Natural killer cell treated with Interleukin-12 subunit alpha and Interleukin-12 subunit beta and Interleukin-15 and Interleukin-18, amount 100 ng/mL, for 72 hours (primary cell): ENCODE results near the gene FPR2. TPM values are rescaled to one million over a fixed set of nuclear protein-coding genes. Genes with fewer than 3 reads are reported as not detected.
"Not testable (repeated sequence)": the region's sequence is repeated elsewhere in the genome, so short reads cannot be mapped to it uniquely, and the experiment has no call there.

Experiments
- ATAC-seq, 2 donors: fragments of 150-1000 bp; cut with Tn5 transposase in 1 of 2; sonication (Bioruptor Pico), chemical (Tn5 transposase) in 1 of 2; 2 replicates each; pipeline ENCODE4 v1.10.0; 2021
- DNase-seq: peaks from one replicate; pipeline ENCODE4 v3.0.0; 2022; ENCODE audit warnings: low spot score
- H3K27ac Mint-ChIP-seq, 2 donors: 1 replicate in 1 of 2; 2 replicates in 1 of 2; pipeline ENCODE4 v1.8.0; 2022; ENCODE audit warnings: mixed read lengths in 2 of 2, mild to moderate bottlenecking in 1 of 2, moderate library complexity in 1 of 2
- H3K27me3 Mint-ChIP-seq, 2 donors: 1 replicate in 1 of 2; 2 replicates in 1 of 2; pipeline ENCODE4 v1.8.0; 2022; ENCODE audit warnings: mixed read lengths in 2 of 2
- H3K36me3 Mint-ChIP-seq: one replicate; pipeline ENCODE4 v1.8.0; 2022; ENCODE audit warnings: mixed read lengths
- H3K4me1 Mint-ChIP-seq, 2 donors: 1 replicate in 1 of 2; 2 replicates in 1 of 2; pipeline ENCODE4 v1.8.0; 2022; ENCODE audit warnings: low read depth in 2 of 2, mixed read lengths in 2 of 2, mild to moderate bottlenecking in 1 of 2
- H3K4me3 Mint-ChIP-seq: one replicate; pipeline ENCODE4 v1.8.0; 2022; ENCODE audit warnings: mixed read lengths
- H3K9me3 Mint-ChIP-seq: 2 replicates; pipeline ENCODE4 v1.8.0; 2022; ENCODE audit warnings: mixed read lengths
- total RNA-seq, 2 donors: library from RNA; stranded (reverse); gene quantifications; one replicate each; pipeline ENCODE4 v1.2.3, GENCODE V29; 2022

Gene FPR2
- total RNA-seq, 2 donors from 2014 or later, result 0.31 to 0.56 TPM

DNA sequence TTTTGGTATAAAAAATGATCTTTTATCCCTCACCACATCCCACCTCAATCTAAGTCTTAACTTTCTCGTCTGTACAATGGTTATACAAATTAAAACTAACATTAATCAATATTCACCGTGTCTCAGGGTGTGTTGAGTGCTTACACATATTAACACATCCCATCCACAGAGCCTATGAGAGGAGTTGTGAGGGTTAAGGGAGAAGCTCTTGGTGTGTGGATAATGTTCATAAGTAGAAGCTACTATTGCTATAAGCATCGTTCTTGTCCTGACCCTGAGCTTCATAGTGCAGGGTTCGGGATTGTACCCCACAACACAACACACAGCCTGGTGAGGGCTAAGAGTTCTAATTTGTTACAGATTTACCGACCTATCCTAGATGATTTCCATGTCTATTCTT is 36.5 kb downstream of the FPR2 start:
- DNase-seq (no peak), ATAC-seq (no peak)
- Mint-ChIP-seq H3K36me3 (no peaks in the 10 kb centered on the region), H3K4me1 (no peaks in the 10 kb centered on the region), H3K4me3 (no peak overlapping the region), H3K27me3 (peaks cover 0 to 15% of the 10 kb centered on the region in 2 donors), H3K9me3 (peaks cover 3% of the 10 kb centered on the region), H3K27ac (no peak overlapping the region)

DNA sequence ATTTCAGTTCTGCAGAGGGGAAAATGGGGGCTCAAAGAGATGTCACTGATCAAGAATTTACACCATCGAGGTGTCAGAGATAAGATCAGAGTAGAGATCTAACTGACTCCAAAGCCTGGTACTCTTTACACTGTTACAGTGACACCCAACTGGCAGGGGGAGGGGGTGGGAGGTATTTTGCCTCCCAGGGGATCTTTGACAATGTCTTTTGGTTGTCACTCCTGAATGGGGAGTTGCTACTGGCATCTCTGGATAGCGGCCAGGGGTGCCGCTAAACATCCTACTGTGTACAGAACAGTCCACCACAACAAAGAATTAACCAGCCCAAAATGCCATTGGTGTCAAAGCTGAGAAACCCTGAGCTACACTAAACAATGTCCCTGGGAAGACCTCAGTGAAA is 37.1 kb downstream of the FPR2 start:
- H3K36me3 Mint-ChIP-seq, result no peaks in the 10 kb centered on the region

DNA sequence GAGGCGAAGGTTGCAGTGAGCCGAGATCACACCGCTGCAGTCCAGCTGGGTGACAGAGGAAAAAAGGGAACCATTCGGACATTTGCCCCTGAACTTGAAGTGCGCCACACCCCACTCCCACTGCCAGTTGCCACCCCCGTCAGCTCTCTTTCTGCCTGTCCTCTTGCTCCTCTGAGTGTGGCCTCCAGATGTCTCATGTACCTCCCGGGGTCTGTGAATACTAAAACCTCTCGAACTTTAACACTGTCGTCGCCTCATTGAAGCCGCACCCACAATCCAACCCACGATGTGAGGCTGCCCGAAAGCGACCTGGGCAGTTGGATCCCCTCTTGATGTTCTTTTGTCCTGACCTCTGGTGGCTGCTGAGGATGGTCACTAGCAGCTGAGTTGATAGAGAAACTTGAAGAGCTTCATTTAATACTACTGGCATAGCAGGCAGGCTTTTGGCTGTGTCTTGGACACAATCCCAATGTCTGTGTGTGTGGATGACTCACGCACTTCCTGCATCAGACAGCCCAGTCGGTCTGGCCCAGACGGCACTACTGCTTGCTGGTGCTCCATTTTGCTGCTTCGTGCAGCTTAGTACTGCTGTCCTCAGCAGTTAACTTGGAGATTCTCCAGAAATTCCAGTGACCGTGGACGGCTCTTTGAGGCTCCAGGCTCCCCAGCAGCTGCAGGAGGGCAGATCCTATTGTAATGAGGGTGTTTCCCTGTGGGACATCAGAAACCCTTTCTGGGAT is 38.2 kb downstream of the FPR2 start:
- Mint-ChIP-seq H3K9me3 (peaks cover 3% of the 10 kb centered on the region), H3K27me3 (peaks cover 0 to 13% of the 10 kb centered on the region in 2 donors), H3K27ac (no peak overlapping the region), H3K4me1 (no peaks in the 10 kb centered on the region), H3K4me3 (no peak overlapping the region), H3K36me3 (no peaks in the 10 kb centered on the region)
- ATAC-seq (peak in 1 of 2 donors; percentile 17), DNase-seq (no peak)

More for the DNA sequence above, 37.1 kb downstream of the FPR2 start:
- H3K4me3 Mint-ChIP-seq, result no peak overlapping the region
- H3K27ac Mint-ChIP-seq, result no peak overlapping the region
- no peak for DNase-seq
- no peak for ATAC-seq
- peaks cover 3% of the 10 kb centered on the region for H3K9me3 Mint-ChIP-seq
- no peaks in the 10 kb centered on the region for H3K4me1 Mint-ChIP-seq
- H3K27me3 Mint-ChIP-seq, result peaks cover 0 to 15% of the 10 kb centered on the region in 2 donors

DNA sequence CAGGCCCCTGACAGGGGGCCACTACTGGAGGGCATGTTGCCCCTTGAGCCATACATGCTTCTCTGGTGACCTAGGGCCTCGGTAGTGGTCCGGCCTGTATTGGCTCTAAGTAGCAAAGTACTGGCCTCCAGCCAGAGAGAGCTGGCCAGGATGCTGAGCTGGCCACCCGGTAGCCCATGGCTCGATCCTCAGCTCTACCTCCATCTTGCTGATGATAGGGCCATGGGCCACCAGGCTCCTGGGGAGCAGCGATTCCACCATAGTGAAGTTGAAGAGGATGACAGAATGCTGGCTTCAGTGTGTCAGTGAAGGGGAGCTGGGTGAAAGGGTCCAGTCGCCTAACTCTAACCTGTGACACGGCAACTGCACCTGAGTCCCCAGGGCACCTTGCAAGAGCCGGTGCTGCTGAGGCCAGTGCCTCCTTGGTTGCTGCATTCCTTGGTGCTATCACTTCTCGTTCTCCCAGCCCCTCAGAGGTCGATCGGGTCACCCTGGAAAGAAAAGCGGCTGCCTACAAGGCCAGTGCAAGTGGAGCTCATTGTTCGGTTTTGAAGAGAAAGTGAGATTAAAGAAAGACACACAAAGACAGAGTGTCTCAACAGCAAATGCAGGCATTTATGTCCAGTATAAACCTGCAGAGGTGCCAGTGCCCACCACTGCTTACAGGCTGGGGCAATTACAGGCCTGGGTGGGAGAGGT is 38.9 kb downstream of the FPR2 start:
- no peaks in the 10 kb centered on the region for H3K4me1 Mint-ChIP-seq
- no peak overlapping the region for H3K4me3 Mint-ChIP-seq
- peaks cover 3% of the 10 kb centered on the region for H3K9me3 Mint-ChIP-seq
- no peak overlapping the region for H3K27ac Mint-ChIP-seq
- DNase-seq (no peak), ATAC-seq (peak in 1 of 2 donors; percentile 13)
- peaks cover 0 to 13% of the 10 kb centered on the region in 2 donors for H3K27me3 Mint-ChIP-seq
- H3K36me3 Mint-ChIP-seq, result no peaks in the 10 kb centered on the region

- Mint-ChIP-seq H3K27ac (no peak overlapping the region), H3K4me1 (no peaks in the 10 kb centered on the region), H3K36me3 (no peaks in the 10 kb centered on the region), H3K4me3 (no peak overlapping the region), H3K9me3 (peaks cover 3% of the 10 kb centered on the region), H3K27me3 (peaks cover 0 to 13% of the 10 kb centered on the region in 2 donors)
- no peak for DNase-seq
- no peak for ATAC-seq
Measured at GRCh38 chr19:51800473-51801244, 39.7 kb downstream of the FPR2 start.

- no peaks in the 10 kb centered on the region for H3K36me3 Mint-ChIP-seq
- peaks cover 7 to 11% of the 10 kb centered on the region in 2 donors for H3K4me1 Mint-ChIP-seq
- ATAC-seq (no peak), DNase-seq (no peak)
- H3K9me3 Mint-ChIP-seq, result no peaks in the 10 kb centered on the region
- H3K27me3 Mint-ChIP-seq, result peaks cover 0 to 2% of the 10 kb centered on the region in 2 donors
- no peak overlapping the region for H3K27ac Mint-ChIP-seq
- no peak overlapping the region for H3K4me3 Mint-ChIP-seq
Measured at GRCh38 chr19:51802775-51803174, 41.8 kb downstream of the FPR2 start.

DNA sequence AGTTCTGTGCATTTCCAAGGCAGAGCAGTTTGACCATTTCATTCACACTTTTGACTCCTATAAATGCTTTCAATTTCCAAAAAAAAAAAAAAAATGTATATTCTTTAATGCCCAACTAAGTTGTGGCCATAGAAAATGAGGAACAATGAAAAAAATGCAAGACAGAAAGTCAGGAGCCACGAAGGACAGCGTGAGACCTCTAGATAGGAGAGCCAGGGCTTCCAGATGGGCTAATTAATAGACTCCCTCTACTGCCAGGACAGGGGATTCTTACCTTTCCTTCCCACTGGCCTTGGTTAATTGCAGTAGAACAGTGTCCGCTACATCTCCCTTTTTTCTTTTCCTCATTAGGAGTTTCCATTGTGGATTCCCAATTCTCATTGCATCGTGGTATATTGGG is 42.5 kb downstream of the FPR2 start:
- no peak for ATAC-seq
- H3K4me3 Mint-ChIP-seq, result no peak overlapping the region
- H3K27me3 Mint-ChIP-seq, result peaks cover 0 to 2% of the 10 kb centered on the region in 2 donors
- H3K36me3 Mint-ChIP-seq, result no peaks in the 10 kb centered on the region
- peaks cover 7 to 12% of the 10 kb centered on the region in 2 donors for H3K4me1 Mint-ChIP-seq
- DNase-seq, result no peak
- no peaks in the 10 kb centered on the region for H3K9me3 Mint-ChIP-seq
- no peak overlapping the region for H3K27ac Mint-ChIP-seq

DNA sequence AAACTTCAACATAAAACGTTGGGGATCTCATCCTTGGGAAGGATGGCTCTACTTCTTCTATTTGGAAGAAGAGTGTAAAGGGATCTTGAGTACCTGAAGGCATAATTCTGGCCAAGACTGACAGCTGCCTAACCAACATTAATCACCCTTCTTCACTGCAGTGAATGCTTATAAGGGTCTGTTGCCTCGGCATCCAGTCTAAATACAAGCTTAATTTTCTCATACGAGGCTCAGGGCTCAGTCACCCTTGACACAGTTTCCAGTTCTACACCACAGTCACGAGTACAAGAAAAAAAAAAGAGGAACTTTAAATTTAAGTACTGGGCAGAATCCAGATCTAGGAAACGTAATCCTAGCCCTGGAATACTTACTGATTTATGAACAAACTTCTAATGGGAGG is 43.0 kb downstream of the FPR2 start:
- Mint-ChIP-seq H3K27ac (no peak overlapping the region), H3K9me3 (no peaks in the 10 kb centered on the region), H3K27me3 (peaks cover 0 to 2% of the 10 kb centered on the region in 2 donors), H3K36me3 (no peaks in the 10 kb centered on the region), H3K4me3 (no peak overlapping the region), H3K4me1 (peaks cover 7 to 12% of the 10 kb centered on the region in 2 donors)
- DNase-seq (no peak), ATAC-seq (no peak)

- not testable (repeated sequence) for H3K9me3 Mint-ChIP-seq, H3K27me3 Mint-ChIP-seq, H3K27ac Mint-ChIP-seq, DNase-seq, H3K36me3 Mint-ChIP-seq, H3K4me3 Mint-ChIP-seq, ATAC-seq
- H3K4me1 Mint-ChIP-seq, result peaks cover 7 to 12% of the 10 kb centered on the region in 2 donors
Measured at GRCh38 chr19:51804789-51805188, 43.8 kb downstream of the FPR2 start.

GRCh38 chr19:51805396-51805795 is 44.4 kb downstream of the FPR2 start:
- H3K4me3 Mint-ChIP-seq, H3K27me3 Mint-ChIP-seq, H3K36me3 Mint-ChIP-seq, H3K9me3 Mint-ChIP-seq, H3K27ac Mint-ChIP-seq, DNase-seq, ATAC-seq: not testable (repeated sequence)
- H3K4me1 Mint-ChIP-seq, result peaks cover 7 to 12% of the 10 kb centered on the region in 2 donors

DNA sequence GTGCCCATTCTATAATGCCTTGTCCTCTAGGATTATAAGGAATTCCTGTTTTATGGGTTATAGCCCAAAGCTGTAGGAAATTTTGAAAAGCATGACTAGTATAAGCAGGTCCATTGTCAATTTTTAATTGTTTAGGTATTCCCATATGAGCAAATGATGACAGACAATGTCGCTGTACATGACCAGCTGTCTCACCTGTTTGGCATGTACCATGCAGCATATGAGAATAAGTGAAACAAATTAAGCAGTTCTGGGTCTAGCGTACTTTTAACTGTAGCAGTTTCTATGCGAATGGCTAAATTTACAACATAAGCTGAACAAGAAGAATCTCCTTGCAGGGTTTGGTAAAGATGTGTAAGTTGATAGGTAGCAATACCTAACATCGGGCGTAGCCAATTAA is 45.6 kb downstream of the FPR2 start:
- not testable (repeated sequence) for H3K36me3 Mint-ChIP-seq, H3K9me3 Mint-ChIP-seq, DNase-seq, H3K27me3 Mint-ChIP-seq, ATAC-seq, H3K4me3 Mint-ChIP-seq
- Mint-ChIP-seq H3K4me1 (peaks cover 7 to 12% of the 10 kb centered on the region in 2 donors), H3K27ac (peak overlapping the region in 1 of 2 donors; percentile 75)

DNA sequence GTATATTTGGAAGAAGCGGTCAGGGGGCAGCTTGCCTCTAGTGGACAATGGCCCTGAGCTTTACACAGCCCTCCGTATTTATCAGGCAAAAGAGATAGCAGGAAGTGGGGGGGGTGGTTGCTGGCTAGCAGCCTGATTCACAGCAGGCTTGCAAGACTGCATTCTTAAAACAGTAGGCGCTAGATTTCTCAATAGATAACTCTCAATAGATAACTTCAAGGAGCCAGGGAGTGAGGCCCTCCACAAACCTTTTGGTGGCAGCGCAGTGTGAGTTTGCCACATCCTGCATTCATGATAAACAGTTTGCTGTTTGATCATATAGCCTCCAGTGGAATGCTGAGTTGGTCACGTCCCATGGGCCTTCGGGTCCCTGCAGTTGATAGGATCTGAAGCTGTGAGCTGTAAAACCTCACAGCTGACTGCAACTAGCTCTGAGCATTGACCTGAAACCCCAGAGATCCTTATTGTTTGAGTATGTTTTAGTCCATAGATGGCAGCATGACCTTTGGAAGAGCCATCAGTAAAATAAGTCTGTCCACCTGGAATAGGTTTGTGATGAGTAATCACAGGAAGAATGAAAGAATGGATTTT is 46.2 kb downstream of the FPR2 start:
- peaks cover 7 to 12% of the 10 kb centered on the region in 2 donors for H3K4me1 Mint-ChIP-seq
- no peaks in the 10 kb centered on the region for H3K27me3 Mint-ChIP-seq
- H3K9me3 Mint-ChIP-seq, result peaks cover 3% of the 10 kb centered on the region
- peak overlapping the region; percentile 60 to 75 for H3K27ac Mint-ChIP-seq
- no peaks in the 10 kb centered on the region for H3K36me3 Mint-ChIP-seq
- H3K4me3 Mint-ChIP-seq, result peak overlapping the region; percentile 38
- DNase-seq (no peak), ATAC-seq (peak; percentile 65 to 70)

GRCh38 chr19:51807925-51808324 is 46.9 kb downstream of the FPR2 start:
- Mint-ChIP-seq H3K27me3 (no peaks in the 10 kb centered on the region), H3K27ac (peak overlapping the region; percentile 60 to 75), H3K4me3 (no peak overlapping the region), H3K9me3 (peaks cover 3% of the 10 kb centered on the region), H3K36me3 (no peaks in the 10 kb centered on the region), H3K4me1 (peaks cover 7 to 12% of the 10 kb centered on the region in 2 donors)
- DNase-seq (no peak), ATAC-seq (no peak)
